ENCODE measurements around the gene ACOT12. TPM values are rescaled to one million over a fixed set of nuclear protein-coding genes. Genes with fewer than 3 reads are reported as not detected.

The ACOT12 gene
- total RNA-seq, 1 donor from 2014 or later, result not detected

- H3K36me3 Mint-ChIP-seq (ENCODE audit: low read depth), result no peaks in the 10 kb centered on the region
- no peak overlapping the region for H3K4me3 Mint-ChIP-seq
- peaks cover 31% of the 10 kb centered on the region for H3K4me1 Mint-ChIP-seq
- no peak for DNase-seq (ENCODE audit: low read depth, low spot score)
- TF ChIP-seq, protein P1, sequence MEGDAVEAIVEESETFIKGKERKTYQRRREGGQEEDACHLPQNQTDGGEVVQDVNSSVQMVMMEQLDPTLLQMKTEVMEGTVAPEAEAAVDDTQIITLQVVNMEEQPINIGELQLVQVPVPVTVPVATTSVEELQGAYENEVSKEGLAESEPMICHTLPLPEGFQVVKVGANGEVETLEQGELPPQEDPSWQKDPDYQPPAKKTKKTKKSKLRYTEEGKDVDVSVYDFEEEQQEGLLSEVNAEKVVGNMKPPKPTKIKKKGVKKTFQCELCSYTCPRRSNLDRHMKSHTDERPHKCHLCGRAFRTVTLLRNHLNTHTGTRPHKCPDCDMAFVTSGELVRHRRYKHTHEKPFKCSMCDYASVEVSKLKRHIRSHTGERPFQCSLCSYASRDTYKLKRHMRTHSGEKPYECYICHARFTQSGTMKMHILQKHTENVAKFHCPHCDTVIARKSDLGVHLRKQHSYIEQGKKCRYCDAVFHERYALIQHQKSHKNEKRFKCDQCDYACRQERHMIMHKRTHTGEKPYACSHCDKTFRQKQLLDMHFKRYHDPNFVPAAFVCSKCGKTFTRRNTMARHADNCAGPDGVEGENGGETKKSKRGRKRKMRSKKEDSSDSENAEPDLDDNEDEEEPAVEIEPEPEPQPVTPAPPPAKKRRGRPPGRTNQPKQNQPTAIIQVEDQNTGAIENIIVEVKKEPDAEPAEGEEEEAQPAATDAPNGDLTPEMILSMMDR (conservative IDR thresholded peaks at IDR 0.05), result no peak
- no peak overlapping the region for H3K27ac Mint-ChIP-seq (ENCODE audit: unreplicated experiment)
- no peaks in the 10 kb centered on the region for H3K9me3 Mint-ChIP-seq
- peaks cover 5% of the 10 kb centered on the region for H3K27me3 Mint-ChIP-seq (ENCODE audit: low read depth)
These were observed 28.7 kb upstream of the ACOT12 start for GRCh38 chr5:81422671-81423070.

DNA sequence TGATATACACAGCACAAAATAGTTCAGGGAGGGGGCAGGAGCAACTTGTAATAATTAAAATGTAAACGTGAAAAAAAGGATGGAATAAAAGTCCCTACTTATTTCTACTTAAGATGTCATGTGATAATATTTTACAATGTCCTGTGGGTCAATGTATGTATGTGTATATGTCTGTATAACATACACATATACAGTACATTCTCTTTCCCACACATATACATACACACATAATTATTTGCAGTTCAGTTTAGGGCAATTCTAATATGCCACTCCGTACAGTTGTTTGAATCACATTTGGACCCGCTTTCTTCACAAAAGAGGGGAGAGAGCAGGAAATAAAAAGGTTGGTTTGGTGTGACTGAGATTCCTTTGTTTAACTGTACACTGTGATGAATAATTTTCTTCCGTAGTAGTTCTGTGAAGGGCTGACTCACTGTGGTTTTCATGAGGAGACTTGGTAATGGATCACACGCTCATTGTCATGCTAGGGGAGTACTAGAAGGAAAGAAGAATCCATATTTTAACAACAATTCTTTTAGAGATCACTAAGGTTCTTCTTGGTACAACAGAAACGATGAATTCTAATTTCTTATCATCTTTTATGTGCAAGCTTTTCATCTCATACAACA, 26.2 kb upstream of the ACOT12 start:
- Mint-ChIP-seq H3K27me3 (ENCODE audit: low read depth) (peaks cover 5% of the 10 kb centered on the region), H3K4me3 (no peak overlapping the region), H3K27ac (ENCODE audit: unreplicated experiment) (no peak overlapping the region), H3K36me3 (ENCODE audit: low read depth) (no peaks in the 10 kb centered on the region), H3K4me1 (peaks cover 20% of the 10 kb centered on the region), H3K9me3 (no peaks in the 10 kb centered on the region)
- no peak for DNase-seq (ENCODE audit: low read depth, low spot score)
- TF ChIP-seq, protein P1 (conservative IDR thresholded peaks at IDR 0.05), result no peak

DNA sequence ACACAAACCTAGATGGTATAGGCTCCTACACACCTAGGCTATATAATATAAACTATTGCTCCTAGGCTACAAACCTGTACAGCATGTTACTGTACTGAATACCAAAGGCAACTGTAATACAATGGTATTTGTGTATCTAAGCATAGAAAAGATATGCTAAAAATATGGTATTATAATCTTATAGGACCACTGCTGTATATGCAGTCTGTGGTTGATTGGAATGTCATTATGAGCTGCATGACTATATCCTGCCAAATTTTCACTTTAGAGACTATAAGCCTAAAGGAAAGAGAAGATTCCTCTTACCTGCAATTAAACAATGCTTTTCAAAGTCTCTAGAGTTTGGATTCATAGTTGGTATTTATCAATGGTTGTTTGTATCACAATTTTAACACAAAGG, 24.7 kb upstream of the ACOT12 start:
- DNase-seq (ENCODE audit: low read depth, low spot score), result no peak
- Mint-ChIP-seq H3K27ac (ENCODE audit: unreplicated experiment) (no peak overlapping the region), H3K9me3 (no peaks in the 10 kb centered on the region), H3K4me1 (peaks cover 20% of the 10 kb centered on the region), H3K27me3 (ENCODE audit: low read depth) (peaks cover 5% of the 10 kb centered on the region), H3K4me3 (no peak overlapping the region), H3K36me3 (ENCODE audit: low read depth) (no peaks in the 10 kb centered on the region)
- TF ChIP-seq, protein P1 (conservative IDR thresholded peaks at IDR 0.05), result no peak

DNA sequence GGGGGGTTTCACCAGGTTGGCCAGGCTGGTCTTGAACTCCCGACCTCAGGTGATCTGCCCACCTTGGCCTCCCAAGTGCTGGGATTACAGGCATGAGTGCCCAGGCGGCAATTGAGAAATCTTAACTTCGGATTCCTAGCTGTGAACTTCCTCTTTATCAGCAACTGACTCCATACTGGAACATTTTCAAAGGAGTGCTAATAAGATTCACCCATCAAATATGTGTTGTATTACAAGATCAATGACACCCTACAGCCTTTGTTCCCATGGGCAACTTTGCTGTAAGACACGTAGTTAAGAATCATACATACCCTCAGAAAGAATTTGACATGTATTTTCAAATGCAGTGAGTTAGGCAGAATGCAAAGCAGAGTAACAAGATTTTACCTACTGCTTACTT, 23.1 kb upstream of the ACOT12 start:
- TF ChIP-seq, protein P1 (conservative IDR thresholded peaks at IDR 0.05), result no peak
- Mint-ChIP-seq H3K4me3 (no peak overlapping the region), H3K9me3 (no peaks in the 10 kb centered on the region)

DNA sequence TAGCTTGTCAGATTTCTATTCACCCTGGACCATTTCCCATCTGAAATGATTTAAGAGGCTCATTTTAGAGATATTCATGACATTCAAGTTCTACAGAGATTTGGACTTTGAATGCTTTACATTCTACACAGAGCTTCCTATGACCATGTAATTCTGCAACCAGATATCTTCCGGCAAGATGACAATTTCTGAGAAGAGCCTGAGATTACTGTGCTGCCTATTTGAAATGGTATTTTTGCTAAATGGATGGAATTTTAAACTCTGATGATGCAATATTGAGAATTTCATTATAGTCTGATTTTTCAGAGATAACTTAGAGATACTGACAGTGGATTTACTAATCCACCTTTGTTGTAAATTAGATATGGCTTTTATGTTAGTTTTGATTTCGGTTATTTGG, 16.0 kb upstream of the ACOT12 start:
- Mint-ChIP-seq H3K27ac (ENCODE audit: unreplicated experiment) (no peak overlapping the region), H3K9me3 (no peaks in the 10 kb centered on the region), H3K4me3 (no peak overlapping the region), H3K4me1 (peaks cover 18% of the 10 kb centered on the region), H3K27me3 (ENCODE audit: low read depth) (no peaks in the 10 kb centered on the region), H3K36me3 (ENCODE audit: low read depth) (no peaks in the 10 kb centered on the region)
- TF ChIP-seq, protein P1 (conservative IDR thresholded peaks at IDR 0.05), result no peak
- no peak for DNase-seq (ENCODE audit: low read depth, low spot score)

More for the DNA sequence above, 23.1 kb upstream of the ACOT12 start:
- no peaks in the 10 kb centered on the region for H3K36me3 Mint-ChIP-seq (ENCODE audit: low read depth)
- peaks cover 5% of the 10 kb centered on the region for H3K27me3 Mint-ChIP-seq (ENCODE audit: low read depth)
- DNase-seq (ENCODE audit: low read depth, low spot score), result no peak
- H3K27ac Mint-ChIP-seq (ENCODE audit: unreplicated experiment), result no peak overlapping the region
- H3K4me1 Mint-ChIP-seq, result peaks cover 9% of the 10 kb centered on the region

Data from neural crest cell (in vitro differentiated cells).